ENCODE results near the gene GYG2. TPM values are rescaled to one million over a fixed set of nuclear protein-coding genes. Genes with fewer than 3 reads are reported as not detected.
"Not testable (repeated sequence)": the region's sequence is repeated elsewhere in the genome, so short reads cannot be mapped to it uniquely, and the experiment has no call there.

The GYG2 gene
- 1.0 TPM in 1 of 2 replicates, not detected in the other for total RNA-seq (2014; rRNA removed; shearing (Covaris generic))

- DNase-seq (ENCODE audit: low read depth) = peak; percentile 10
These were observed at the start of gene GYG2 for GRCh38 chrX:2828344-2828958. Gene GYG2, plus strand, starts transcription at chrX:2828930. Its CDS starts 1,259 bp downstream, at chrX:2830189.

- not testable (repeated sequence) for DNase-seq (ENCODE audit: low read depth)
These were observed 48.1 kb upstream of the GYG2 start for GRCh38 chrX:2780472-2781225.

GRCh38 chrX:2781226-2781571 lies 47.5 kb upstream of the GYG2 start:
- no peak for DNase-seq (ENCODE audit: low read depth)

GRCh38 chrX:2781698-2782097 lies 47.0 kb upstream of the GYG2 start:
- DNase-seq (ENCODE audit: low read depth) = no peak

GRCh38 chrX:2782171-2782570 lies 46.6 kb upstream of the GYG2 start:
- no peak for DNase-seq (ENCODE audit: low read depth)

GRCh38 chrX:2782778-2783177 lies 46.0 kb upstream of the GYG2 start:
- no peak for DNase-seq (ENCODE audit: low read depth)

- no peak for DNase-seq (ENCODE audit: low read depth)
These were observed 44.7 kb upstream of the GYG2 start for GRCh38 chrX:2784026-2784425.

- DNase-seq (ENCODE audit: low read depth) = no peak
These were observed 43.2 kb upstream of the GYG2 start for GRCh38 chrX:2785538-2785937.

- no peak for DNase-seq (ENCODE audit: low read depth)
These were observed 39.8 kb upstream of the GYG2 start for GRCh38 chrX:2788980-2789379.

- DNase-seq (ENCODE audit: low read depth) = no peak
These were observed 39.2 kb upstream of the GYG2 start for GRCh38 chrX:2789569-2789968.

- DNase-seq (ENCODE audit: low read depth) = no peak
These were observed 35.0 kb upstream of the GYG2 start for GRCh38 chrX:2793752-2794151.

- DNase-seq (ENCODE audit: low read depth) = no peak
These were observed 34.4 kb upstream of the GYG2 start for GRCh38 chrX:2794336-2794735.

GRCh38 chrX:2796808-2797207 lies 31.9 kb upstream of the GYG2 start:
- DNase-seq (ENCODE audit: low read depth) = not testable (repeated sequence)

GRCh38 chrX:2799369-2799768 lies 29.4 kb upstream of the GYG2 start:
- no peak for DNase-seq (ENCODE audit: low read depth)

- DNase-seq (ENCODE audit: low read depth) = not testable (repeated sequence)
These were observed 28.8 kb upstream of the GYG2 start for GRCh38 chrX:2799980-2800379.

GRCh38 chrX:2801223-2801622 lies 27.5 kb upstream of the GYG2 start:
- DNase-seq (ENCODE audit: low read depth) = no peak

- DNase-seq (ENCODE audit: low read depth) = peak; percentile 12
These were observed 26.2 kb upstream of the GYG2 start for GRCh38 chrX:2802376-2803090.

- DNase-seq (ENCODE audit: low read depth) = not testable (repeated sequence)
These were observed 25.2 kb upstream of the GYG2 start for GRCh38 chrX:2803486-2803885.

GRCh38 chrX:2804106-2804843 lies 24.5 kb upstream of the GYG2 start:
- DNase-seq (ENCODE audit: low read depth) = peak; percentile 32

GRCh38 chrX:2804858-2805257 lies 23.9 kb upstream of the GYG2 start:
- peak; percentile 76 for DNase-seq (ENCODE audit: low read depth)

- no peak for DNase-seq (ENCODE audit: low read depth)
These were observed 17.5 kb upstream of the GYG2 start for GRCh38 chrX:2811271-2811670.
